Neural cell (in vitro differentiated cells): ENCODE results near the gene CD180.

Source experiments
- POLR2AphosphoS5 ChIP-seq: IDR thresholded peaks from 2 replicates; pipeline ENCODE4 v1.6.1; 2012
- TF ChIP-seq, protein P1 (sequence below): fragments of 450-650 bp; IDR thresholded peaks from 2 replicates; pipeline ENCODE4 v1.5.1; 2014; ENCODE audit warnings: antibody characterized with exemption, mild to moderate bottlenecking, moderate library complexity; ENCODE audit not compliant: poor library complexity, severe bottlenecking

GRCh38 chr5:67189931-67190330 is 6.7 kb downstream of the CD180 start:
- TF ChIP-seq POLR2AphosphoS5: no peak
- TF ChIP-seq, protein P1, sequence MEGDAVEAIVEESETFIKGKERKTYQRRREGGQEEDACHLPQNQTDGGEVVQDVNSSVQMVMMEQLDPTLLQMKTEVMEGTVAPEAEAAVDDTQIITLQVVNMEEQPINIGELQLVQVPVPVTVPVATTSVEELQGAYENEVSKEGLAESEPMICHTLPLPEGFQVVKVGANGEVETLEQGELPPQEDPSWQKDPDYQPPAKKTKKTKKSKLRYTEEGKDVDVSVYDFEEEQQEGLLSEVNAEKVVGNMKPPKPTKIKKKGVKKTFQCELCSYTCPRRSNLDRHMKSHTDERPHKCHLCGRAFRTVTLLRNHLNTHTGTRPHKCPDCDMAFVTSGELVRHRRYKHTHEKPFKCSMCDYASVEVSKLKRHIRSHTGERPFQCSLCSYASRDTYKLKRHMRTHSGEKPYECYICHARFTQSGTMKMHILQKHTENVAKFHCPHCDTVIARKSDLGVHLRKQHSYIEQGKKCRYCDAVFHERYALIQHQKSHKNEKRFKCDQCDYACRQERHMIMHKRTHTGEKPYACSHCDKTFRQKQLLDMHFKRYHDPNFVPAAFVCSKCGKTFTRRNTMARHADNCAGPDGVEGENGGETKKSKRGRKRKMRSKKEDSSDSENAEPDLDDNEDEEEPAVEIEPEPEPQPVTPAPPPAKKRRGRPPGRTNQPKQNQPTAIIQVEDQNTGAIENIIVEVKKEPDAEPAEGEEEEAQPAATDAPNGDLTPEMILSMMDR: no peak
